HG03039 (cell line): ENCODE results near the gene ZNF213.
A peak's percentile ranks its signal among the peaks of the same experiment; 100 is the strongest.
"Not testable (repeated sequence)": the region's sequence is repeated elsewhere in the genome, so short reads cannot be mapped to it uniquely, and the experiment has no call there.

Source experiments
- ATAC-seq: cut with Tn5 transposase; IDR thresholded peaks from one replicate; pipeline ENCODE4 v1.9.1; 2021; ENCODE audit warnings: mild to moderate bottlenecking, moderate library complexity; ENCODE audit not compliant: unreplicated experiment

ZNF213 gene

GRCh38 chr16:3123986-3124886, 10.6 kb upstream of the ZNF213 start:
- peak; percentile 87 for ATAC-seq

- ATAC-seq = no peak
Observed at GRCh38 chr16:3127745-3128144, 7.1 kb upstream of the ZNF213 start.

- ATAC-seq = no peak
Observed at GRCh38 chr16:3129137-3130131, 5.4 kb upstream of the ZNF213 start.

- ATAC-seq = no peak
Observed at GRCh38 chr16:3131755-3132377, 3.0 kb upstream of the ZNF213 start.

GRCh38 chr16:3133844-3134243, 985 bp upstream of the ZNF213 start:
- no peak for ATAC-seq

- ATAC-seq = no peak
Observed at GRCh38 chr16:3135126-3135715, 392 bp downstream of the ZNF213 start.

GRCh38 chr16:3137267-3137666, 2.4 kb downstream of the ZNF213 start:
- ATAC-seq = no peak

- ATAC-seq = no peak
Observed at GRCh38 chr16:3138342-3138741, 3.5 kb downstream of the ZNF213 start.

- ATAC-seq = no peak
Observed at GRCh38 chr16:3138823-3139426, 4.1 kb downstream of the ZNF213 start.

- ATAC-seq = not testable (repeated sequence)
Observed at GRCh38 chr16:3139561-3139960, 4.7 kb downstream of the ZNF213 start.

- ATAC-seq = no peak
Observed at GRCh38 chr16:3140603-3141427, 6.0 kb downstream of the ZNF213 start.

GRCh38 chr16:3141781-3142311, 7.0 kb downstream of the ZNF213 start:
- no peak for ATAC-seq

- ATAC-seq = no peak
Observed at GRCh38 chr16:3142327-3142726, 7.5 kb downstream of the ZNF213 start.

GRCh38 chr16:3142770-3143169, 7.9 kb downstream of the ZNF213 start:
- ATAC-seq = no peak

GRCh38 chr16:3143189-3143588, 8.4 kb downstream of the ZNF213 start:
- no peak for ATAC-seq

- ATAC-seq = no peak
Observed at GRCh38 chr16:3143598-3144320, 8.9 kb downstream of the ZNF213 start.

GRCh38 chr16:3144321-3144983, 9.6 kb downstream of the ZNF213 start:
- no peak for ATAC-seq

GRCh38 chr16:3145151-3145550, 10.3 kb downstream of the ZNF213 start:
- ATAC-seq = no peak
